OCI-LY7 (cell line): Measurements from ENCODE around the gene ENOX1. TPM values are rescaled to one million over a fixed set of nuclear protein-coding genes. Genes with fewer than 3 reads are reported as not detected.

Experiments used
- BruUV-seq: library from RNA; stranded (reverse); fragments of 400-500 nt; replicated peaks from 2 replicates; lab custom pipeline; 2021; lab: Mats Ljungman, UMichigan
- CTCF ChIA-PET: fragments of 300-600 bp; sonication (Branson Sonifier 250); formaldehyde crosslinking; loops from one replicate; lab custom pipeline; 2022; ENCODE audit warnings: antibody characterized with exemption; ENCODE audit not compliant: unreplicated experiment; lab: Charles Lee
- POLR2A ChIA-PET: fragments of 300-600 bp; sonication (Branson Sonifier 250); formaldehyde crosslinking; loops from one replicate; lab custom pipeline; 2022; ENCODE audit warnings: antibody characterized with exemption; lab: Charles Lee
- DNase-seq: peaks from one replicate; pipeline ENCODE4 v3.0.0-alpha.2; 2015; ENCODE audit warnings: low spot score
- H2AFZ ChIP-seq: fragments of 200-600 bp; sonication (generic), shearing (Covaris generic); 2 replicates; pipeline ENCODE4 v1.6.1; 2014; ENCODE audit warnings: mild to moderate bottlenecking, antibody characterized with exemption, low read length, moderate library complexity
- H3K27ac ChIP-seq: fragments of 200-600 bp; sonication (generic); 2 replicates; pipeline ENCODE4 v1.5.1; 2014; ENCODE audit warnings: mixed run types, low read depth, mild to moderate bottlenecking, moderate library complexity, low read length, inconsistent platforms; ENCODE audit not compliant: poor library complexity, severe bottlenecking
- H3K36me3 ChIP-seq: fragments of 200-600 bp; sonication (generic); 2 replicates; pipeline ENCODE4 v1.6.1; 2014; ENCODE audit warnings: mild to moderate bottlenecking, antibody characterized with exemption, low read length, moderate library complexity, mixed read lengths; ENCODE audit not compliant: insufficient read depth
- H3K4me1 ChIP-seq: fragments of 200-600 bp; sonication (generic); 2 replicates; pipeline ENCODE4 v1.5.1; 2014; ENCODE audit warnings: mild to moderate bottlenecking, low read length; ENCODE audit not compliant: insufficient read depth, poor library complexity, severe bottlenecking
- H3K4me2 ChIP-seq: fragments of 200-600 bp; sonication (generic); 2 replicates; pipeline ENCODE4 v1.6.1; 2014; ENCODE audit warnings: mild to moderate bottlenecking, low read length
- H3K4me3 ChIP-seq: fragments of 200-600 bp; sonication (generic); 2 replicates; pipeline ENCODE4 v1.5.1; 2014; ENCODE audit warnings: mild to moderate bottlenecking, low read depth, low read length; ENCODE audit not compliant: poor library complexity, severe bottlenecking
- H3K79me2 ChIP-seq: fragments of 200-600 bp; sonication (generic); 2 replicates; pipeline ENCODE4 v1.6.1; 2016; ENCODE audit warnings: low read depth, mild to moderate bottlenecking, low read length, moderate library complexity, mixed read lengths; ENCODE audit not compliant: insufficient read depth
- H3K9me2 ChIP-seq: fragments of 200-600 bp; sonication (generic); 2 replicates; pipeline ENCODE4 v1.6.1; 2016; ENCODE audit warnings: mild to moderate bottlenecking, low read length, mixed read lengths; ENCODE audit not compliant: insufficient read depth
- H3K9me3 ChIP-seq: fragments of 200-600 bp; sonication (generic); 2 replicates; pipeline ENCODE4 v1.6.1; 2014; ENCODE audit warnings: mild to moderate bottlenecking, mixed run types, low read length, mixed read lengths
- H4K20me1 ChIP-seq: fragments of 200-600 bp; sonication (generic); 2 replicates; pipeline ENCODE4 v1.6.1; 2014; ENCODE audit warnings: mild to moderate bottlenecking, antibody characterized with exemption, low read length, moderate library complexity, mixed read lengths; ENCODE audit not compliant: insufficient read depth
- EZH2phosphoT487 ChIP-seq: fragments of 200-600 bp; sonication (generic); IDR thresholded peaks from 2 replicates; pipeline ENCODE4 v1.6.1; 2018; ENCODE audit warnings: low read depth, borderline replicate concordance, mild to moderate bottlenecking, mixed run types, antibody characterized with exemption, low read length, moderate library complexity, mixed read lengths
- intact Hi-C: fragments of 100-400 bp; cut with micrococcal nuclease; formaldehyde crosslinking; loops from one replicate; pipeline ENCODE4 v1.10.0; 2022; ENCODE audit not compliant: unreplicated experiment
- total RNA-seq, 2 experiments: library from RNA; depleted of rRNA in 1 of 2; stranded (reverse); fragments of >200 nt in 1 of 2; shearing (Covaris generic) in 1 of 2; gene quantifications; 2 replicates each; pipeline ENCODE4 v1.2.3, GENCODE V29; 2014 to 2022
- TF ChIP-seq, protein P1 (sequence below): fragments of 200-600 bp; sonication (generic); conservative IDR thresholded peaks from 2 replicates; pipeline ENCODE4 v1.5.1; 2014; ENCODE audit warnings: mild to moderate bottlenecking, antibody characterized with exemption, low read length, moderate library complexity, mixed read lengths

The ENOX1 gene
- total RNA-seq, 2 experiments from 2014 or later = 0.03 TPM; not detected in 1

DNA sequence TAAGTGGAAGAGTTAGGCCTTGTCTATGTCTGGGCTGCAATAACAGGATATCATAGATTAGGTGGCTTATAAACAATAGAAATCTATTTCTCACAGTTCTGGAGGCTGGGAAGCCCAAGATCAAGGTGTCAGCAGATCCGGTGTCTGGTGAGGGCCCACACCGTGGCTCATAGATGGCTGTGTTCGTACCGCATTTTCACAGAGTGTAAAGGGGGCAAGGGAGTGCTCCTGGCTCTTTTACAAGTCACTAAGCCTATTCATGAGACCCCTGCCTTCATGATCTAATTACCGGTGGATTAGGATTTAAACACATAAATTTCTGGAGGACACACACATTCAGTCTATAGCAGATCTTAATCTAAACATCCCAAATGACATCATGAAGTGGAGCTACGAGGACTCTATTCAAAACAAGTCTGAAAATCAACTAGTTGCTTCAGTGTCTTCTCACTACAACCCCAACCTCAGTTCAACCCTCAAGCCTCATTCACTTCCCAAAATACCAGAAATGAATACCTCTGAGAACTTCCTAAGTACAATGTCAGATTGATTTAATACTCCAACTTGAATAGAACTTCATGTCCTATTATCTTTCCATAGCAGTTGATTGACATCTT, 23.5 kb downstream of the ENOX1 start:
- H3K36me3 ChIP-seq = no peaks in the 10 kb centered on the region
- H3K79me2 ChIP-seq = no peaks in the 10 kb centered on the region
- POLR2A ChIA-PET = interaction anchor here (0.6 to 0.8 kb wide), 2 partner anchors 14 to 262 kb away, joined by 3 read pairs; no protein-coding TSS in a partner anchor
- no peaks in the 10 kb centered on the region for H4K20me1 ChIP-seq
- H2AFZ ChIP-seq = no peak overlapping the region
- H3K4me3 ChIP-seq = no peak overlapping the region
- no peaks in the 10 kb centered on the region for H3K4me1 ChIP-seq
- H3K4me2 ChIP-seq = no peak overlapping the region
- H3K27ac ChIP-seq = no peak overlapping the region
- CTCF ChIA-PET = no interaction called here
- TF ChIP-seq, protein P1, sequence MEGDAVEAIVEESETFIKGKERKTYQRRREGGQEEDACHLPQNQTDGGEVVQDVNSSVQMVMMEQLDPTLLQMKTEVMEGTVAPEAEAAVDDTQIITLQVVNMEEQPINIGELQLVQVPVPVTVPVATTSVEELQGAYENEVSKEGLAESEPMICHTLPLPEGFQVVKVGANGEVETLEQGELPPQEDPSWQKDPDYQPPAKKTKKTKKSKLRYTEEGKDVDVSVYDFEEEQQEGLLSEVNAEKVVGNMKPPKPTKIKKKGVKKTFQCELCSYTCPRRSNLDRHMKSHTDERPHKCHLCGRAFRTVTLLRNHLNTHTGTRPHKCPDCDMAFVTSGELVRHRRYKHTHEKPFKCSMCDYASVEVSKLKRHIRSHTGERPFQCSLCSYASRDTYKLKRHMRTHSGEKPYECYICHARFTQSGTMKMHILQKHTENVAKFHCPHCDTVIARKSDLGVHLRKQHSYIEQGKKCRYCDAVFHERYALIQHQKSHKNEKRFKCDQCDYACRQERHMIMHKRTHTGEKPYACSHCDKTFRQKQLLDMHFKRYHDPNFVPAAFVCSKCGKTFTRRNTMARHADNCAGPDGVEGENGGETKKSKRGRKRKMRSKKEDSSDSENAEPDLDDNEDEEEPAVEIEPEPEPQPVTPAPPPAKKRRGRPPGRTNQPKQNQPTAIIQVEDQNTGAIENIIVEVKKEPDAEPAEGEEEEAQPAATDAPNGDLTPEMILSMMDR = no peak
- TF ChIP-seq EZH2phosphoT487 = no peak
- no peaks in the 10 kb centered on the region for H3K9me2 ChIP-seq
- BruUV-seq = no TSS peak
- no peaks in the 10 kb centered on the region for H3K9me3 ChIP-seq
- no peak for DNase-seq
- intact Hi-C loops = no loop called here

DNA sequence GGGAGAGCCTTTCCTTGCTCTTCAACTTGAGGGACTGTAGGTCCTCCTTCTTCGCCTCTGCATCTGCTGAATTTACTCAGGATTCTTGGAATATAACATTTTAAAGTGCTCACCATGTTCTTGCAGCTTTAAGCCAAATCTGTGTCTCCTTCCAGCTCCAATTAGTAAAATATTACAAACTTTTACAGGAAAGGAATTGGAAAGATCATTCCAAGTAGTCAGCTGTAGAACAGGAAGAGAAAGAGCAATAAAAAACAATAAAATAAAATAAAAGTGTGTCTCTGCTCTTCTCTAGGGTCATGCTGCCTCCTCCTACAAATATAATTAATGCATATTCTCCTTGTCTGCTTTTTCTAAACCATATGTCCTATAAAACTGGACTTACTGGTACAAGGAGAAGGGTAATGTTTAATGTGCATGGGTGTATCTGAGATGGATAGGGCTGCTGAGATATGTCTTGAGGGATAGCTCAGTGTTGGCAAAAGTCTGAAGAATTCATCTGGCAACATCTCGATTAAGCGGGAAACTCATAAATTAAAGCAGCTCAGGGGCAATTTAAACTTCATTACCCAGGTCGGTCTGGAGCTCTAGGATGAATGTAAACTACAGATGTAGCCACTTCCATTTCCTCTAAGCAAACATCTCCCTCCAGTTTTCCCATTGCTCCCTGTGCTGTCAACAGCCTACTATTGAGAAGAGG, 25.0 kb downstream of the ENOX1 start:
- intact Hi-C loops = no loop called here
- ChIA-PET POLR2A (interaction anchor here (0.7 kb wide), 2 partner anchors 26 to 753 kb away, joined by 3 read pairs; no protein-coding TSS in a partner anchor), CTCF (no interaction called here)

More for the DNA sequence above, 25.0 kb downstream of the ENOX1 start:
- TF ChIP-seq EZH2phosphoT487 = no peak
- TF ChIP-seq, protein P1 = no peak
- Histone ChIP-seq H3K36me3 (no peaks in the 10 kb centered on the region), H2AFZ (no peak overlapping the region), H3K9me2 (no peaks in the 10 kb centered on the region), H3K4me3 (no peak overlapping the region), H3K4me1 (no peaks in the 10 kb centered on the region), H4K20me1 (no peaks in the 10 kb centered on the region), H3K4me2 (no peak overlapping the region), H3K27ac (no peak overlapping the region), H3K79me2 (no peaks in the 10 kb centered on the region), H3K9me3 (no peaks in the 10 kb centered on the region)
- no peak for DNase-seq
- BruUV-seq = no TSS peak
